Panc1 (cell line): ENCODE results near the gene TGFBI. TPM values are rescaled to one million over a fixed set of nuclear protein-coding genes. Genes with fewer than 3 reads are reported as not detected.

Source experiments
- ATAC-seq: fragments of 200-7000 bp; cut with Tn5 transposase; 2 replicates; pipeline ENCODE4 v1.9.1; 2020; ENCODE audit warnings: mild to moderate bottlenecking, moderate library complexity
- BruUV-seq: library from RNA; stranded (reverse); fragments of 400-500 nt; replicated peaks from 2 replicates; lab custom pipeline; 2021; lab: Mats Ljungman, UMichigan
- CTCF ChIA-PET: fragments of 300-600 bp; sonication (Branson Sonifier 250); formaldehyde crosslinking; loops from one replicate; lab custom pipeline; 2022; ENCODE audit warnings: antibody characterized with exemption; lab: Charles Lee
- POLR2A ChIA-PET: fragments of 300-600 bp; sonication (Branson Sonifier 250); formaldehyde crosslinking; loops from one replicate; lab custom pipeline; 2022; ENCODE audit warnings: antibody characterized with exemption; lab: Charles Lee
- DNase-seq: peaks from one replicate; pipeline ENCODE4 v3.0.0-alpha.2; 2010; ENCODE audit warnings: low read depth, low spot score
- H3K27ac ChIP-seq: 2 replicates; pipeline ENCODE4 v1.5.1; 2011; ENCODE audit warnings: mild to moderate bottlenecking, low read length, inconsistent platforms
- H3K27me3 ChIP-seq: fragments of 200-500 bp; sonication (Bioruptor generic); 2 replicates; pipeline ENCODE4 v1.6.0; 2014; ENCODE audit warnings: low read length, inconsistent platforms; ENCODE audit not compliant: control insufficient read depth, insufficient read depth
- H3K36me3 ChIP-seq: fragments of 200-500 bp; sonication (Bioruptor generic); 2 replicates; pipeline ENCODE4 v1.5.1; 2014; ENCODE audit warnings: inconsistent platforms, mild to moderate bottlenecking, low read length, moderate library complexity; ENCODE audit not compliant: control insufficient read depth, insufficient read depth
- H3K4me1 ChIP-seq: 2 replicates; pipeline ENCODE4 v1.5.1; 2011; ENCODE audit warnings: inconsistent platforms, mild to moderate bottlenecking, low read length, moderate library complexity; ENCODE audit not compliant: control insufficient read depth, insufficient read depth
- H3K4me3 ChIP-seq, 2 experiments: 2 replicates each; pipeline ENCODE4 v1.5.1; 2011 to 2012; ENCODE audit warnings: low read depth in 2 of 2, low read length in 2 of 2, mild to moderate bottlenecking in 2 of 2, inconsistent platforms in 1 of 2, moderate library complexity in 1 of 2
- H3K9me3 ChIP-seq: fragments of 200-500 bp; sonication (Bioruptor generic); 2 replicates; pipeline ENCODE4 v1.5.1; 2014; ENCODE audit warnings: low read depth, mild to moderate bottlenecking, inconsistent platforms, low read length, moderate library complexity; ENCODE audit not compliant: control insufficient read depth, insufficient read depth
- POLR2AphosphoS5 ChIP-seq: IDR thresholded peaks from 2 replicates; pipeline ENCODE4 v1.6.1; 2012; ENCODE audit warnings: mild to moderate bottlenecking, low read depth, low read length, moderate library complexity
- REST ChIP-seq, 2 experiments: IDR thresholded peaks; 2 replicates each; pipeline ENCODE4 v1.6.1; 2011 to 2012; ENCODE audit warnings: low read depth in 2 of 2, control low read depth in 1 of 2, low read length in 1 of 2, mild to moderate bottlenecking in 1 of 2, moderate library complexity in 1 of 2; ENCODE audit not compliant: insufficient read depth in 1 of 2
- SIN3A ChIP-seq: IDR thresholded peaks from 2 replicates; pipeline ENCODE4 v1.6.1; 2012; ENCODE audit warnings: low read depth, mild to moderate bottlenecking, low read length, moderate library complexity, borderline replicate concordance; ENCODE audit not compliant: insufficient read depth
- TCF7L2 ChIP-seq: IDR thresholded peaks from 2 replicates; pipeline ENCODE4 v1.6.1; 2011; ENCODE audit warnings: mild to moderate bottlenecking, low read depth, low read length, inconsistent platforms
- in situ Hi-C: cut with HindIII; loops from 2 replicates; pipeline ENCODE4 v1.10.0; 2016; ENCODE audit warnings: low sequenced_read_pairs, low pct_unique_long_range_greater_than_20kb
- intact Hi-C: fragments of 100-400 bp; cut with micrococcal nuclease; formaldehyde crosslinking; loops from one replicate; pipeline ENCODE4 v1.10.0; 2022; ENCODE audit not compliant: unreplicated experiment
- total RNA-seq: library from RNA; stranded (reverse); gene quantifications from one replicate; pipeline ENCODE4 v1.2.1, GENCODE V29; 2021; ENCODE audit not compliant: unreplicated experiment

The TGFBI gene
- total RNA-seq, 1 experiment from 2014 or later, result 314 TPM

GRCh38 chr5:136073714-136074529 lies 45.1 kb downstream of the TGFBI start:
- in situ Hi-C loops, result no loop called here
- Histone ChIP-seq H3K27ac (no peak overlapping the region), H3K4me1 (no peaks in the 10 kb centered on the region), H3K27me3 (no peaks in the 10 kb centered on the region), H3K4me3 (no peak overlapping the region), H3K9me3 (no peaks in the 10 kb centered on the region), H3K36me3 (no peaks in the 10 kb centered on the region)
- ATAC-seq (no peak), DNase-seq (no peak)
- BruUV-seq, result no TSS peak
- intact Hi-C loops, result no loop called here
- no peak for TF ChIP-seq TCF7L2
- no peak for TF ChIP-seq REST (IDR thresholded peaks at IDR 0.05; ENCODE audit: insufficient read depth in 1 of 2, low read depth in 2 of 2, low read length in 1 of 2)
- no peak for TF ChIP-seq SIN3A
- CTCF ChIA-PET, result no interaction called here
- POLR2A ChIA-PET, result no interaction called here

GRCh38 chr5:136075466-136075891 lies 46.7 kb downstream of the TGFBI start:
- H3K4me1 ChIP-seq, result no peaks in the 10 kb centered on the region
- no peak for DNase-seq
- H3K4me3 ChIP-seq, result no peak overlapping the region
- ATAC-seq, result no peak
- no TSS peak for BruUV-seq
- intact Hi-C loops (no loop called here), in situ Hi-C loops (no loop called here)
- no peaks in the 10 kb centered on the region for H3K36me3 ChIP-seq
- no peaks in the 10 kb centered on the region for H3K27me3 ChIP-seq
- TF ChIP-seq TCF7L2, result no peak
- TF ChIP-seq SIN3A, result no peak
- TF ChIP-seq POLR2AphosphoS5, result no peak
- no peak for TF ChIP-seq REST (IDR thresholded peaks at IDR 0.05; ENCODE audit: insufficient read depth in 1 of 2, low read depth in 2 of 2, low read length in 1 of 2)
- CTCF ChIA-PET, result no interaction called here
- POLR2A ChIA-PET, result no interaction called here
- no peaks in the 10 kb centered on the region for H3K9me3 ChIP-seq
- H3K27ac ChIP-seq, result no peak overlapping the region
